Hematopoietic multipotent progenitor cell treated with erythropoietin and hydrocortisone succinate and interleukin-3 and kit ligand, for 15 days (in vitro differentiated cells): ENCODE data around the gene TCEA2.
"Not testable (repeated sequence)": the region's sequence is repeated elsewhere in the genome, so short reads cannot be mapped to it uniquely, and the experiment has no call there.

Source experiments
- DNase-seq: peaks from one replicate; pipeline ENCODE4 v3.0.0-alpha.2; 2015; ENCODE audit warnings: low spot score

TCEA2 gene

GRCh38 chr20:64077876-64078551 is 15.0 kb downstream of the TCEA2 start:
- DNase-seq, result no peak

- DNase-seq, result no peak
Measured at GRCh38 chr20:64078934-64079272, 15.9 kb downstream of the TCEA2 start.

GRCh38 chr20:64079273-64080012 is 16.4 kb downstream of the TCEA2 start, which contains the start of gene RGS19:
Gene RGS19 (minus strand): TSS chr20:64079518. CDS start chr20:64076886, 2,632 bp downstream.
- DNase-seq, result no peak

- no peak for DNase-seq
Measured at GRCh38 chr20:64080013-64080812, 17.2 kb downstream of the TCEA2 start, which contains the start of gene OPRL1. Gene OPRL1 (plus strand): TSS chr20:64080082. CDS start chr20:64092721, 12,639 bp downstream.

GRCh38 chr20:64080813-64081623 is 18.0 kb downstream of the TCEA2 start:
- DNase-seq, result no peak

GRCh38 chr20:64081624-64081964 is 18.6 kb downstream of the TCEA2 start:
- DNase-seq, result no peak

- DNase-seq, result no peak
Measured at GRCh38 chr20:64082126-64082731, 19.2 kb downstream of the TCEA2 start.

- DNase-seq, result no peak
Measured at GRCh38 chr20:64082820-64083377, 19.9 kb downstream of the TCEA2 start.

- no peak for DNase-seq
Measured at GRCh38 chr20:64083378-64083803, 20.4 kb downstream of the TCEA2 start.

GRCh38 chr20:64083804-64084684 is 21.0 kb downstream of the TCEA2 start, which contains the start of gene LKAAEAR1:
Gene LKAAEAR1 (minus strand): TSS chr20:64084398. CDS start chr20:64084219, 179 bp downstream.
- DNase-seq, result no peak

GRCh38 chr20:64084685-64085152 is 21.7 kb downstream of the TCEA2 start:
- DNase-seq, result no peak

- no peak for DNase-seq
Measured at GRCh38 chr20:64086801-64087200, 23.8 kb downstream of the TCEA2 start.

GRCh38 chr20:64087226-64087825 is 24.3 kb downstream of the TCEA2 start:
- not testable (repeated sequence) for DNase-seq

GRCh38 chr20:64088586-64088985 is 25.6 kb downstream of the TCEA2 start:
- not testable (repeated sequence) for DNase-seq

- DNase-seq, result no peak
Measured at GRCh38 chr20:64090165-64090564, 27.2 kb downstream of the TCEA2 start.

- DNase-seq, result no peak
Measured at GRCh38 chr20:64091340-64091739, 28.3 kb downstream of the TCEA2 start.

- DNase-seq, result no peak
Measured at GRCh38 chr20:64091770-64092169, 28.8 kb downstream of the TCEA2 start.

GRCh38 chr20:64092258-64093012 is 29.4 kb downstream of the TCEA2 start:
- no peak for DNase-seq
